ENCODE measurements around the gene P2RY11.

DNA sequence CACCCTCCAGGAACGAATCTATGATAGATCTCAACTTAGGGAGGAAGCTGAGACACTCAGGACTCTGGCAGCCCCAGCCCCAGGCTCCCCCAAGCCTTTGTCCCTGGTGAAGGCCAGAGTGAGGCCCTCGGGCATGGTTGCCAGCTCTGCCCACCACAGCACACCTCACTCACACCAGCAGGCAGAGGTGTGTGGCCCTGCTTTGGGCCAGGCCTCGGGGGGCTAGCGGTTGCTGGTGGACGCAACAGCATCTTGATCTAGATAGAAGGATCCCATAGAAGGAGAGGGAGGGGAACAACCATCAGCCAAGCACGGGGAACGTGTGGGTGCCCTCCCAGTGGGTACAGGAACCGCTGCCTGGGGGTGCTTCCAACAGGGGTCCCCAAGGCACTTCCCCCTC, 46.6 kb downstream of the P2RY11 start:
- TF ChIP-seq CTCF (IDR thresholded peaks at IDR 0.05; ENCODE audit: low read depth, low read length, missing input control): no peak
- TF ChIP-seq YY1 (IDR thresholded peaks at IDR 0.05): no peak
- TF ChIP-seq TAF1 (conservative IDR thresholded peaks at IDR 0.05): no peak
- no peak for TF ChIP-seq RAD21 (IDR thresholded peaks at IDR 0.05)
- TF ChIP-seq, protein P1, sequence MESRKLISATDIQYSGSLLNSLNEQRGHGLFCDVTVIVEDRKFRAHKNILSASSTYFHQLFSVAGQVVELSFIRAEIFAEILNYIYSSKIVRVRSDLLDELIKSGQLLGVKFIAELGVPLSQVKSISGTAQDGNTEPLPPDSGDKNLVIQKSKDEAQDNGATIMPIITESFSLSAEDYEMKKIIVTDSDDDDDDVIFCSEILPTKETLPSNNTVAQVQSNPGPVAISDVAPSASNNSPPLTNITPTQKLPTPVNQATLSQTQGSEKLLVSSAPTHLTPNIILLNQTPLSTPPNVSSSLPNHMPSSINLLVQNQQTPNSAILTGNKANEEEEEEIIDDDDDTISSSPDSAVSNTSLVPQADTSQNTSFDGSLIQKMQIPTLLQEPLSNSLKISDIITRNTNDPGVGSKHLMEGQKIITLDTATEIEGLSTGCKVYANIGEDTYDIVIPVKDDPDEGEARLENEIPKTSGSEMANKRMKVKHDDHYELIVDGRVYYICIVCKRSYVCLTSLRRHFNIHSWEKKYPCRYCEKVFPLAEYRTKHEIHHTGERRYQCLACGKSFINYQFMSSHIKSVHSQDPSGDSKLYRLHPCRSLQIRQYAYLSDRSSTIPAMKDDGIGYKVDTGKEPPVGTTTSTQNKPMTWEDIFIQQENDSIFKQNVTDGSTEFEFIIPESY (IDR thresholded peaks at IDR 0.05): no peak
- TF ChIP-seq REST (IDR thresholded peaks at IDR 0.05): no peak
- TF ChIP-seq ATF3 (IDR thresholded peaks at IDR 0.05): no peak
- no peak for TF ChIP-seq MAX (IDR thresholded peaks at IDR 0.05)

Measured in liver (tissue), 3 donors.